HepG2 (cell line): Measurements from ENCODE around the gene MFNG. TPM values are rescaled to one million over a fixed set of nuclear protein-coding genes. Genes with fewer than 3 reads are reported as not detected.

Experiments
- ATAC-seq: fragments of 200-7000 bp; cut with Tn5 transposase; 3 replicates; pipeline ENCODE4 v1.9.1; 2020; ENCODE audit warnings: mild to moderate bottlenecking, moderate library complexity
- BruUV-seq: library from RNA; stranded (reverse); fragments of 400-500 nt; replicated peaks from 2 replicates; lab custom pipeline; 2021; lab: Mats Ljungman, UMichigan
- CTCF ChIA-PET: fragments of 300-600 bp; formaldehyde crosslinking; extraction: SDS; loops from one replicate; lab custom pipeline; 2021; ENCODE audit warnings: low total read pairs, inconsistent platforms, low intra/inter-chr PET ratio; lab: Yijun Ruan, JAX
- POLR2A ChIA-PET: fragments of 350-600 bp; sonication (Branson Sonifier 250); formaldehyde crosslinking; loops from one replicate; lab custom pipeline; 2020; ENCODE audit warnings: antibody characterized with exemption, inconsistent platforms; lab: Yijun Ruan, JAX
- DNase-seq: peaks from one replicate; pipeline ENCODE4 v3.0.0-alpha.2; 2015; ENCODE audit warnings: low spot score
- FAIRE-seq: peaks from 3 replicates; lab custom pipeline; 2011; peaks lifted over from hg19 to GRCh38; lab: Jason Lieb, UNC
- H2AFZ ChIP-seq: one replicate; pipeline ENCODE4 v1.6.1; 2011; ENCODE audit warnings: low read length, inconsistent platforms
- H3K27ac ChIP-seq: fragments of 300-600 bp; 3 replicates; pipeline ENCODE4 v1.8.0; 2011; ENCODE audit warnings: mixed run types, mild to moderate bottlenecking, mixed read lengths, low read length, inconsistent platforms; ENCODE audit not compliant: insufficient read depth; ENCODE audit errors: extremely low read length
- H3K27me3 ChIP-seq, 2 experiments: fragments of 200-600 bp in 1 of 2; 2 replicates in 1 of 2; 3 replicates in 1 of 2; pipeline versions ENCODE4 v1.6.0 to v1.8.0; 2011; ENCODE audit warnings: low read length in 2 of 2, mild to moderate bottlenecking in 2 of 2, moderate library complexity in 2 of 2, inconsistent platforms in 1 of 2; ENCODE audit not compliant: insufficient read depth in 2 of 2, control insufficient read depth in 1 of 2
- H3K36me3 ChIP-seq, 2 experiments: fragments of 200-600 bp in 1 of 2; replicated peaks in 1 of 2; 2 replicates in 1 of 2; 3 replicates in 1 of 2; pipeline versions ENCODE4 v1.5.1 to v1.8.0; 2011; ENCODE audit warnings: low read length in 2 of 2, inconsistent platforms in 1 of 2; ENCODE audit not compliant: insufficient read depth in 2 of 2, control insufficient read depth in 1 of 2
- H3K4me1 ChIP-seq: 2 replicates; pipeline ENCODE4 v1.5.1; 2012; ENCODE audit warnings: low read length, inconsistent platforms; ENCODE audit not compliant: insufficient read depth
- H3K4me2 ChIP-seq: 2 replicates; pipeline ENCODE4 v1.6.0; 2011; ENCODE audit warnings: low read depth, low read length, inconsistent platforms
- H3K4me3 ChIP-seq, 3 experiments: fragments of 200-600 bp in 1 of 3; sonication (generic), shearing (Covaris generic) in 1 of 3; replicated peaks in 1 of 3; 2 replicates each; pipeline ENCODE4 v1.5.1; 2011 to 2016; ENCODE audit warnings: low read length in 3 of 3, inconsistent platforms in 2 of 3, low read depth in 2 of 3, mild to moderate bottlenecking in 2 of 3, control low read depth in 1 of 3, mixed read lengths in 1 of 3; ENCODE audit not compliant: insufficient read depth in 1 of 3
- H3K79me2 ChIP-seq: one replicate; pipeline ENCODE4 v1.6.1; 2011; ENCODE audit warnings: low read length, inconsistent platforms; ENCODE audit not compliant: insufficient read depth
- H3K9ac ChIP-seq: 2 replicates; pipeline ENCODE4 v1.6.0; 2011; ENCODE audit warnings: mild to moderate bottlenecking, low read depth, low read length, inconsistent platforms; ENCODE audit not compliant: insufficient read depth
- H3K9me3 ChIP-seq: 2 replicates; pipeline ENCODE4 v1.5.1; 2012; ENCODE audit warnings: mild to moderate bottlenecking, low read length
- H4K20me1 ChIP-seq: 2 replicates; pipeline ENCODE4 v1.6.0; 2011; ENCODE audit warnings: inconsistent platforms, mild to moderate bottlenecking, low read length, moderate library complexity; ENCODE audit not compliant: insufficient read depth
- AGO2 ChIP-seq: fragments of 200-400 bp; formaldehyde crosslinking; optimal IDR thresholded peaks from 2 replicates; pipeline ENCODE3; 2017; ENCODE audit warnings: mild to moderate bottlenecking, low read depth, low read length, moderate library complexity
- EZH2 ChIP-seq: conservative IDR thresholded peaks from 2 replicates; pipeline ENCODE4 v1.6.1; 2012; ENCODE audit warnings: mild to moderate bottlenecking, low read depth, low read length, moderate library complexity
- FOXA1 ChIP-seq, 2 experiments: fragments of 450-650 bp in 1 of 2; sonication (generic) in 1 of 2; formaldehyde crosslinking in 1 of 2; IDR thresholded peaks; 2 replicates each; pipeline versions ENCODE4 v1.4.0 to v1.6.1; 2016 to 2020; ENCODE audit warnings: missing genetic modification reagents in 1 of 2
- GLMP ChIP-seq: sonication (generic); formaldehyde crosslinking; IDR thresholded peaks from 2 replicates; pipeline ENCODE4 v1.9.0; 2021; ENCODE audit warnings: missing genetic modification reagents, mild to moderate bottlenecking, borderline replicate concordance
- GTF3A ChIP-seq: sonication (generic); formaldehyde crosslinking; conservative IDR thresholded peaks from 2 replicates; pipeline ENCODE4 v1.4.0; 2020; ENCODE audit warnings: mild to moderate bottlenecking, missing genetic modification reagents
- HMGA1 ChIP-seq: sonication (generic); formaldehyde crosslinking; conservative IDR thresholded peaks from 2 replicates; pipeline ENCODE4 v1.4.0; 2020; ENCODE audit warnings: missing genetic modification reagents
- HOXA3 ChIP-seq: sonication (generic); formaldehyde crosslinking; IDR thresholded peaks from 2 replicates; pipeline ENCODE4 v1.5.0; 2020; ENCODE audit warnings: missing genetic modification reagents
- HOXD1 ChIP-seq: sonication (generic); formaldehyde crosslinking; IDR thresholded peaks from 2 replicates; pipeline ENCODE4 v1.5.0; 2020; ENCODE audit warnings: missing genetic modification reagents
- IRF2 ChIP-seq: IDR thresholded peaks from 2 replicates; pipeline ENCODE4 v1.6.1; 2018; ENCODE audit warnings: missing genetic modification reagents, missing compliant biosample characterization
- MEF2D ChIP-seq: sonication (generic); formaldehyde crosslinking; IDR thresholded peaks from 2 replicates; pipeline ENCODE4 v1.5.1; 2020; ENCODE audit warnings: mild to moderate bottlenecking, missing genetic modification reagents
- MYPOP ChIP-seq: sonication (generic); formaldehyde crosslinking; IDR thresholded peaks from 2 replicates; pipeline ENCODE4 v1.8.1; 2023; ENCODE audit warnings: mild to moderate bottlenecking, moderate library complexity, missing genetic modification reagents
- SIX4 ChIP-seq: sonication (generic); formaldehyde crosslinking; IDR thresholded peaks from 2 replicates; pipeline ENCODE4 v1.4.0; 2020; ENCODE audit warnings: missing genetic modification reagents
- SPEN ChIP-seq: sonication (generic); formaldehyde crosslinking; IDR thresholded peaks from 2 replicates; pipeline ENCODE4 v1.5.1; 2020; ENCODE audit warnings: low read depth, mild to moderate bottlenecking, missing genetic modification reagents
- SRF ChIP-seq: IDR thresholded peaks from 2 replicates; pipeline ENCODE4 v1.6.1; 2011; ENCODE audit warnings: mild to moderate bottlenecking, low read depth, low read length, moderate library complexity
- TERF1 ChIP-seq: sonication (generic); formaldehyde crosslinking; IDR thresholded peaks from 2 replicates; pipeline ENCODE4 v1.8.0; 2022; ENCODE audit warnings: mild to moderate bottlenecking, missing genetic modification reagents, moderate library complexity
- U2AF2 ChIP-seq: fragments of 200-400 bp; formaldehyde crosslinking; IDR thresholded peaks from 2 replicates; pipeline ENCODE4 v1.6.1; 2017; ENCODE audit warnings: low read depth, mild to moderate bottlenecking, low read length
- ZNF616 ChIP-seq: sonication (generic); formaldehyde crosslinking; IDR thresholded peaks from 2 replicates; pipeline ENCODE4 v1.5.0; 2020; ENCODE audit warnings: low read depth, mild to moderate bottlenecking, missing genetic modification reagents
- ZNF674 ChIP-seq: sonication (generic); formaldehyde crosslinking; IDR thresholded peaks from 2 replicates; pipeline ENCODE4 v1.5.0; 2020; ENCODE audit warnings: low read depth, mild to moderate bottlenecking, missing genetic modification reagents
- ZNF710 ChIP-seq: sonication (generic); formaldehyde crosslinking; IDR thresholded peaks from 2 replicates; pipeline ENCODE4 v1.5.0; 2020; ENCODE audit warnings: mild to moderate bottlenecking, missing genetic modification reagents, borderline replicate concordance
- ZNF841 ChIP-seq: sonication (generic); formaldehyde crosslinking; IDR thresholded peaks from 2 replicates; pipeline ENCODE4 v1.8.1; 2023; ENCODE audit warnings: missing genetic modification reagents, borderline replicate concordance
- WGBS: methylation state at CpG from one replicate; pipeline ENCODE4 v1.1.6; 2017; ENCODE audit warnings: low lambda C conversion rate; 5-methylcytosine and 5-hydroxymethylcytosine counted together
- in situ Hi-C: cut with HindIII; loops from 2 replicates; pipeline ENCODE4 v1.10.0; 2017; ENCODE audit warnings: low pct_unique_long_range_greater_than_20kb; ENCODE audit not compliant: extremely low pct_ligation_motif_present
- intact Hi-C: fragments of 100-400 bp; cut with micrococcal nuclease; formaldehyde crosslinking; loops from one replicate; pipeline ENCODE4 v1.10.0; 2022; ENCODE audit not compliant: unreplicated experiment
- polyA plus RNA-seq, 8 experiments: library from polyadenylated mRNA; depleted of rRNA in 3 of 8; stranded (reverse) in 7 of 8; unstranded in 1 of 8; fragments of >200 nt; fragmentation: Illumina TruSeq in 4 of 8; extraction: Trizol in 4 of 8; gene quantifications; 2 replicates each; pipeline versions ENCODE4 v1.2.1 to v1.2.3, GENCODE V29; 2011 to 2016; ENCODE audit warnings: low read depth in 4 of 8, missing spikeins in 1 of 8, mixed read lengths in 1 of 8; ENCODE audit not compliant: insufficient read depth in 1 of 8
- total RNA-seq, 5 experiments: library from RNA; depleted of rRNA; stranded (reverse); fragments of >200 nt; fragmentation: Illumina TruSeq; extraction: Trizol; gene quantifications; 2 replicates each; pipeline ENCODE4 v1.2.3, GENCODE V29; 2016; ENCODE audit warnings: low read depth in 1 of 5

Gene MFNG
- total and polyA plus RNA-seq, 2 of the 13 experiments (the other 11 are each of a cell fraction or from before 2014, with no cell fraction given), result 1.0 to 11.7 TPM

- Histone ChIP-seq H2AFZ (no peak overlapping the region), H3K36me3 (no peaks in the 10 kb centered on the region), H3K4me2 (peak overlapping the region; percentile 86), H3K4me3 (no peak overlapping the region; a peak in 1 of 6 replicates), H4K20me1 (no peaks in the 10 kb centered on the region), H3K9ac (no peak overlapping the region), H3K9me3 (no peaks in the 10 kb centered on the region), H3K4me1 (peaks cover 84% of the 10 kb centered on the region), H3K27ac (no peak overlapping the region), H3K79me2 (peaks cover 16% of the 10 kb centered on the region), H3K27me3 (no peaks in the 10 kb centered on the region; a peak in 1 of 5 replicates)
- DNase-seq, result no peak
- no peak for FAIRE-seq
- no peak for ATAC-seq
- in situ Hi-C loops (no loop called here), intact Hi-C loops (loop anchor here (10.0 kb wide), 1 partner anchor 48 kb away; no protein-coding TSS in a partner anchor)
- CTCF ChIA-PET, result no interaction called here
- POLR2A ChIA-PET, result interaction anchor here (0.6 to 2.9 kb wide), 4 partner anchors 10 to 44 kb away, joined by 3 to 19 read pairs (median 4); no protein-coding TSS in a partner anchor
- BruUV-seq, result no TSS peak
- no peak for TF ChIP-seq EZH2
- no peak for TF ChIP-seq GLMP
- TF ChIP-seq MYPOP (CRISPR knock-in tag), result no peak
- no peak for TF ChIP-seq ZNF841 (CRISPR knock-in tag)
- no peak for TF ChIP-seq AGO2
- TF ChIP-seq GTF3A (CRISPR knock-in tag), result no peak
- no peak for TF ChIP-seq SPEN (CRISPR knock-in tag)
- TF ChIP-seq SIX4 (CRISPR knock-in tag), result no peak
- TF ChIP-seq HMGA1 (CRISPR knock-in tag), result no peak
- no peak for TF ChIP-seq ZNF674 (CRISPR knock-in tag)
- TF ChIP-seq HOXD1, result no peak
- TF ChIP-seq TERF1, result no peak
- no peak for TF ChIP-seq SRF
- no peak for TF ChIP-seq IRF2 (CRISPR knock-in tag)
- TF ChIP-seq U2AF2, result no peak
- no peak for TF ChIP-seq HOXA3 (CRISPR knock-in tag)
- no peak for TF ChIP-seq ZNF616 (CRISPR knock-in tag)
- no peak for TF ChIP-seq FOXA1 (IDR thresholded peaks at IDR 0.05)
- TF ChIP-seq FOXA1 (CRISPR knock-in tag; IDR thresholded peaks at IDR 0.05), result no peak
- no peak for TF ChIP-seq ZNF710 (CRISPR knock-in tag)
- no peak for TF ChIP-seq MEF2D
- 72% methylated on average over 6 of the region's 6 CpGs for WGBS
Observed at GRCh38 chr22:37522482-37522881, 36.3 kb upstream of the MFNG start.
